GM11168 (cell line): ENCODE measurements around the gene VPS4B.
"Not testable (repeated sequence)": the region's sequence is repeated elsewhere in the genome, so short reads cannot be mapped to it uniquely, and the experiment has no call there.

Experiments
- in situ Hi-C: fragments of 300-500 bp; cut with MboI; formaldehyde crosslinking; loops from one replicate; pipeline ENCODE4 v1.12.0; 2022; ENCODE audit warnings: low sequenced_read_pairs; ENCODE audit not compliant: unreplicated experiment

VPS4B gene

DNA sequence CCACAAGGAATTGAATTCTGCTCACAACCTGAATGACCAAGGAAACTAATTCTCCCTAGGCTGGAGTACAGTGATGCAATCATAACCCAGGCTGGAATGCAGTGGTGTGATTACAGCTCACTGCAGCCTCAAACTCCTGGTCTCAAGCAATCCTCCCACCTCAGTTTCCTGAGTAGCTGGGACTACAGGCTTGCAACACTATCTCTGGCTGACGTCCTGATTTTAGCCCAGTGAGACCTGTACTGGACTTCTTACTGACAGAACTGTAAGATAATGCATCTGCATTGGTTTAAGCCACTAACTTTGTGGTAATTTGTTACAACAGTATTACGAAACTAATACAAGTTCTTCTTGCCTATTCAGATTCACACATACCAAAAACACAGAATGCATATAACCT lies 45.7 kb downstream of the VPS4B start:
- in situ Hi-C loops = no loop called here

DNA sequence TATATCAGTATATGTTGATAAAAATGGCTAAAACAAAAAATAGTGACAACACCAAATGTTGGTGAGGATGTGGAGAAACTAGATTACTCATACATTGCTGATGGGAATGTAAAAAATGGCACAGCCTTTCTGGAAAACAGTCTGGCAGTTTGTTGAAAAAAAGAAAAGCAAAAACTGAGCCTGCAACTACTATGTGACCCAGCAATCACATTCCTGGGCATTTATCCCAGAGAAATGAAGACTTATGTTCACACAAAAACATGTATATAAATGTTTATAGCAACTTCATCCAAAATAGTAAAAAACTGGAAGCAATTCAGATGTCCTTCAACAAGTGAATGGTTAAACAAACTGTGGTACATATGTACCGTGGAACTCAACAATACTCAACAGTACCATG lies 47.7 kb downstream of the VPS4B start:
- in situ Hi-C loops = no loop called here

DNA sequence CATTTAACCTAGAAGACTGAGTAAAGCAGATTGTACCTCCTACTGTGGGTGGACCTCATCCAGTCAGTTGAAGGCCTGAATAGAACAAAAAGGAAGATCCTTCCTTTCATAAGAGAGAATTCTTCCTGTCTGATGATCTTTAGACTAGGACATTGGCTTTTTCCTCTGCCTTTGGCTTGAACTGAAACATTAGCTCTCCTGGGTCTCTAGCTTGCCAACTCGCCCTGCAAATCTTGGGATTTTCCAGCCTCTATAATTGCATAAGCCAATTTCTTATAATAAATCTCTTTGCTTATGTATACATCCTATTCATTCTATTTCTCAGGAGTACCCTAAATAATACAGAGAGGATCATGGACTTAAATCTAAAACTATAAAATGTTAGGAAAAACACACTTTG lies 49.1 kb downstream of the VPS4B start:
- in situ Hi-C loops = no loop called here

DNA sequence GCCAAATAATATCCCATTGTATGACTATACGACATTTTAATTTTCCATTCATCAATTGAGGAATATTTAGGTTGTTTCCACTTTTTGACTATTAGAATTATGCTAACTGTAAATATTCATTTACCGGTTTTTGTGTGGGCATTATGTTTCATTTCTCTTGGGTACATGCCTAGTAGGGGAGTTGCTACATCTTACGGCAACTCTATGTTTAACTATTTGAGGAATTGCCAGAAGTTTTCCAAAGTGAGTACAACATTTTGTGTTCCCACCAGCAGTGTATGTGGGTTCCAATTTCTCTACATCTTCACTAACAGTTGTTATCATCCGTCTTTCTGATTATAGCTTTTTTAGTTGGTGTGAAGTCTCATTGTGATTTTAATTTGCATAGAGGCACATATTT lies 53.7 kb downstream of the VPS4B start:
- in situ Hi-C loops = no loop called here

DNA sequence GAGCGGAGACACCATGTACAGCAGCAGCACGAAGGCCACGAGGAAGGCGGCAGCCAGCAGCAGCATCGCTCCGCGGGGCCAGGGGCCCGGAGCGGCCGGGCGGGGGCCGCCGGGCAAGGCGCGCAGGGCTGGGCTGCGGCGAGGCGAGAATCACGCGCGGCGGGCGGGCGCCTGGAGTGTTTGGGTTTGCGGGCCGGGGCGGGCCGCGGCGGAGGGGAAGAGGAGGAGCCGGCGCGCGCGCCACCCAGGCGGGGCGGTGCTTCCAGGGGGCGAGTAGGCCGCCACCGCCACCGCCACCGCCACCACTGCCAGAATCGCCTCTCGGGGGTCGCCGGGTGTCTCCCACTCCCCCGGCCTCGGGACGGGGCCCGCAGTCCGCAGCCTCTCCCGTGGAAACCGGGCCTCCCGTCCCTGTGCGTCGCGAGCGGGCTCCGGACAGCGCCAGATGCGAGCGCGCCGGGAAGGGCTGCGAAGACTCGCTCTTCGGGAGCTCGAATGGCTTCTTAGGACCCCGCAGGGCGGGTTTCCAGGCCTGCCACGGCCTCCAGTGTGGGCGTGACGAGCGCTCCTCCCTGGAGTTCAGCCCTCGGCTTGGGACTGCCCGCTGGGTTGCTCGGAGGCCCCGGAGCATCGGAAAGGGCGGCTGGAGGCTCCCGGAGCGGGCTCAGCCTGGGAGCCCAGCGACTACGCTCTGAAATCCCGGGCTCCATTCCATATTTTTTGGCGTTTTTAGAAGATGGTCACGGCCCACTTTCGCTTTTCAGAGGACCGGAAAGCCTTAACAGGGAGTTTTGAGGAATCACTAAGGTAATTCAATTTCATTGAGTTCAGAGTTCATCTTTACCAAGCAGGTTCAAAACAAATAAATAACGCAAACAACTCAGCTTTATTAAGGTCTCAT lies 55.0 kb downstream of the VPS4B start, which contains the start of gene KDSR:
Gene KDSR, minus strand, starts transcription at position 154 of the 901 bp plus-strand sequence. Its CDS starts 88 bp downstream, at position 66.
- in situ Hi-C loops = no loop called here

DNA sequence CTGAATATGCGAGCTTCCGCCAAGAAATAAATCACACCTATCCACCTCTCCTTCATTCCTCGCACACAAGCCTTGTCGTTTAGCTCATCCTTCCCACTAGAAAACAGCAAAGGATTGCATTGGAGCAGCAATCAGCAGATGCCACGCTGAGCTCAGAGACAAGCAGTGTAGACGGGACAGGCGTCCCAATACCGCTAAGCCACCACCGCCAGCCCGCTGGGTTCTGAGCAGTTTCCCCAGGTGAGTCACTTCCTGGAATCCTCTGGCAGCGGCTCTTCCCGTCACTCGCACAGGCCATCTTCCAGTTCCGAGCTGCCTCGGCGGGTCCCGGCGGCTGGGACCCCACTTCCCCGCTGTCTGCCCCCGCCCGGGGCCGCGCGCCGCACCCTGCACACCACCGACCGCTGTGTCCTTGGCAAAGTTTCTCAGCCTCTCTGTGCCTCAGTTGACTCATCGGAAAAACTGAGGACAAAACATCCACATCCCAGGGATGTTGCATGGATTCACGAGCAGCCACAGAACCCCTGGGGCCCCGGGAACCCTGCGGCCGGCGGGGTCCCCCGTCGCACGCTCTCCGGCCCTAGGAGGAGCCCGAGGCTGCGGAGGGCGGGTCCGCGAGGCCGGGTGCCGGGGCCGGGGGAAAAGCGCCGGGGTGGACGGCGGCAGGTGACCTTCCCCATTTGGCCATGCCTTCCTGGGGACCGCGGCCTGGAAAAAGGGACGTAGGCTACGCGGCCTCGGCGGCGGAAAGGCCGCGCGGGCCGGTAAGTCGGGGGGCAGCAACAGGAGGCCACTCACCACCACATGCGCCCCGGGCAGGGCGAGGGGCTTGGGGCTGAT lies 55.8 kb downstream of the VPS4B start:
- in situ Hi-C loops = no loop called here

DNA sequence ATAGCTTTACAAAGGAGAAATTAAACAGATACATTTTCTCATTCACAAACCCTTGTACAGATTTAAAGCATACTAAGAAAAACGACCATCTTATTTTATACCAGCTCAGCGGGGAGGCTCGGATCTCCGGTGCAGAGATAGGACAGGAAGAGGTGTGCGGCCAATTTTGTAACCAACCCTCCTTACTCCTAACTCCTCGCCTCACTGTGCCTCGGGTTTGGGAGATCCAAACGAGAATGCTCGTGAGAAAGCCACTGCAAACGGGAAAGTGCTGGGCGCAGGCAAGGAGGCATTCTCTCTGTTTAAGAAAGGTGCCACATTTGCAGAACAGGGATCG lies 56.4 kb downstream of the VPS4B start:
- in situ Hi-C loops = no loop called here

DNA sequence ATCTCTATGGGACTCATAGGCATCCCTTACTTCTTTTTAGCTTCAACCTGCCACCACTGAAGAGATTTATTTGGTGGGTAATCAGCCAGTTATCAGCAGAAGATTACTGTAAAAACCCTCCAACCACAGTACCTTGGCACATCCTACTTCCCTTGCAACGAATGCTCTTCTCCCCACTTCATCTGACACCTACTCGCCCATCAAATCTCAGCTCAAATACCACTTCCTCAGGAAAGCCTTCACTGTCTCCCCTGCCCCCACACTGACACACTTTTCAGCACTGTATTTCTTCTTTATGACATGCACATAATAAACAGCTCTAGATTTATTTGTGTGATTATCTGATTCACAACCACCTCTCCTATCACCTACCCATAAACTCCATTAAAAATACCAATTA lies 58.3 kb downstream of the VPS4B start:
- in situ Hi-C loops = no loop called here

DNA sequence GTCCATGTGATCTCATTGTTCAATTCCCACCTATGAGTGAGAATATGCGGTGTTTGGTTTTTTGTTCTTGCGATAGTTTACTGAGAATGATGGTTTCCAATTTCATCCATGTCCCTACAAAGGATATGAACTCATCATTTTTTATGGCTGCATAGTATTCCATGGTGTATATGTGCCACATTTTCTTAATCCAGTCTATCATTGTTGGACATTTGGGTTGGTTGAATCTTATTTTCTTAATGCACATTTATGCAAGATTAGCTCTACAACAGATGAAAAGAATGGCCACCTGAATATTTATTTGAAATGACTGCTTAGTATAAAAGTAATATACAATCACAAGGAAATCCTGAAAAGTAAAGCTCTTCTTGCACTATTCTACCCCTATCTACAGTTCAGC lies 58.9 kb downstream of the VPS4B start:
- in situ Hi-C loops = not testable (repeated sequence)

DNA sequence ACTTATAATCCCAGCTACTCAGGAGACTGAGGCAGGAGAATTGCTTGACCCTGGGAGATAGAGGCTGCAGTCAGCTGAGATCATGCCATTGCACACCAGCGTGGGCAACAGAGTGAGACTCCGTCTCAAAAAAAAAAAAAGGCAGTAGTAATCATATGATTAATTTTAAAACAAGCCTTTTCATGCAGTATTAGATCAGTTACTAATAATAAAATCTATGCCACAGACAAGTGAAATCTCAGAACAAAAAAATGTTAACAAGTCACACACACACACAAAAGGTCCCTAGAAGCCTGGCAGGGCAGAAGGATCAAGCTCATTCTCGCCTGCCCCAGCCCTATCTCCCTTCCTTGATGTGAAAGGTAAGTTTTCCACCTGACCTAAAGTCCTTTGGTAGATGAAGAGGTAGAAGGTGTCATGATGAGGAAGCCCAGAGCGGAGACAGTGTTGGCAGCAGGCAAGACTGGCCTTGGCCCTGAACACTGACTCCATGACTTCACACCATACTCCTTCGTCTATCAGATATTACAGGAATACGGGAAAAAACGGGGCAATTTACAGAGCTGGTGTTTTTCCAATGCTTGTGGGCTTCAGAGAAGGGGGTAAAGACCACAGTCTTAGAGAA lies 65.9 kb downstream of the VPS4B start:
- in situ Hi-C loops = no loop called here

DNA sequence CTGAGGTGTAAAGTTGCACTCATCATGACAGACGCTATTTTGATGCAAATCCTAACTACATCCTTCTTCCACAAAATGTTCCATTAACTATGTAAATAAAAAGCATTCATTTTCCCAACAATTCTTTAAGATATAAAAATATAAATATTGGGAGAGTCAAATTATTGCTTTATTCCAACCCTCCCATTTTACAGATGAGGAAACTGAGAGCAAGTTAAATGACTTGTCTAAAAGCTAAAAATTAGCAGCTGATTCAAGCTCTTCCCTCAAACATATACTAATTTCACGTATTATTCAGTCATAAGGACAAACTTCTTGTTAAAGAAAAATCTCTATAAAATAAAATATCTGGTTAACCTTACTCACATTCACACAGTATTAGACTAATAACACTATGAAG lies 72.0 kb downstream of the VPS4B start:
- in situ Hi-C loops = no loop called here

DNA sequence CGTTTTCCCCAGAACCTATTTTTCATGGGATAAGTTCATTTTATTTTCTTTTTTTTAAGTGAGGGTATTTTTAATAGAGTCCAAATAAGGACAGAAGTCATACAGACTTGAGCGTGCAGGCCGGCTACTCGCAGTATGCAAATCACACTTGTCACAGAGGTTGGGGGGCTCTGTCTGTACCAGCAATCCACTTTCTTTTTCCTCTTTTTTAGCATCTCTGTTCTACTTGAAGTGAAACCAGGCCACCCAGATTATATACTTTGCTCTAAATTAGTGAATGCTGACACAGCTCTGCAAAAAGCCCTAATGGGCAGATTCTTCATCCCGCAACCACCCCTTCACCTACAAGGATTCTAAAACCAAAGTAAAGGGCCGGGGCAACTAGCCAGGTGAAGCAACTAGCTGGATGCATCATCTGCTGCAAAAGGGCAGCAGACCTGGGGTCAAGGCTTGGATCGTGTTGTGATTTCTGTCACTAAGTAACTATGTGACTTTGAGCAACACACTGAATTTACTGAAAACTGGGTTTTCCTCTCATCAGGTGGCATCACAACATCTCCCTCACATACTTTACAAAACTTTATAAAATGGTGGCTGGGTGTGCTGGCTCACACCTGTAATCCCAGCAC lies 73.7 kb downstream of the VPS4B start:
- in situ Hi-C loops = loop anchor here (5.0 kb wide), 1 partner anchor 84 kb away; no protein-coding TSS in a partner anchor

DNA sequence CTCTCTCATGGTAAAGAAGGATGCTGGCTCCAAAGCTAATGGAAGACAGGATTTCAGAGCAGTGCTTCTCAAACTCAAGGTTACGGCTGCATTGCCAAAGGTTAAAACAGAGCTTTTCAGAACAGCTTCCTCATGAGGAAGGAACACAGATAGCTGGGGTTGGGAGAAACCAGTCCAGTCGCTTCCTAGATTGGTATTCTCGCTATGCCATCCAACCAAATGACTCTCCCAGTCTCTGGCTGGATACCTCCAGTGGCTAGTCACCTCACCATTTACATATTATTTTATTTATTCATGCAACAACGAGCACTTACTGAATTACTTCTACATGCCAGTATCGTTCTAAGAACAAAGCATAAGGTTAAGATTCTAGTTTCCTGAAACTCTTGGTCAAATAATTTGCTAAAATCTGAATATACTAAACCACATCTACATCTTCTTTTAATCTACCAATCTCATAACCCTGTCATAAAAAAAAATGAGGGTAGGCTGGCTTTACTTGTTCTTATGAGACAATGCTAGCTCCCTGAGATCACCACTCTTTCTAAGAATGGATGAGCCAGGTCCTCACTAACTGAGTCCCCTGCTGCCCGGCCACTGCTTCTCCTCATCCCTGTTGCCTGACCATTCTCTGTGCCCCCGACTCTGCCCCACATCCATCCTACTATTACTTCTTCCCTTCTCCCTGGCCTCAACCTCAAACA lies 75.6 kb downstream of the VPS4B start:
- in situ Hi-C loops = loop anchor here (5.0 kb wide), 1 partner anchor 86 kb away; no protein-coding TSS in a partner anchor

DNA sequence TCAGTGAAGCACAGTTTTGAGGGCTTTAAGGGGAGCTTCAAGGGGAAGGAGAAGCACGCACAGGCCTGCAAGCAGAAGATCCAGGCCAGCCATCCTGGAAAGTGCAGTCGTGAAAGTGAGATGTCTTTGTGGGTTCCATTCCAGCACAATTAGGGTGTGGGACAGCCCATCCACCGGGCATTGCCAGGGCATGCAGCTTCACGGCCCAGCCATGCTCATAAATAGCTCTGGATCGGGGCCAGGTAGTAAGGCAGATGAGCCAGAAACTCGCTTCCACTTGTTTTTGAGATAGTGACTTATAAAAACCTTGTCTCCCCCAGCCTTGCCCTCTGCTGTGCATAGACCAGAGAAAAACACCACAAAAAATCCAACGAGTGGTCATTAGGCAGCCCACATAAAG lies 76.2 kb downstream of the VPS4B start:
- in situ Hi-C loops = loop anchor here (5.0 kb wide), 1 partner anchor 86 kb away; no protein-coding TSS in a partner anchor

DNA sequence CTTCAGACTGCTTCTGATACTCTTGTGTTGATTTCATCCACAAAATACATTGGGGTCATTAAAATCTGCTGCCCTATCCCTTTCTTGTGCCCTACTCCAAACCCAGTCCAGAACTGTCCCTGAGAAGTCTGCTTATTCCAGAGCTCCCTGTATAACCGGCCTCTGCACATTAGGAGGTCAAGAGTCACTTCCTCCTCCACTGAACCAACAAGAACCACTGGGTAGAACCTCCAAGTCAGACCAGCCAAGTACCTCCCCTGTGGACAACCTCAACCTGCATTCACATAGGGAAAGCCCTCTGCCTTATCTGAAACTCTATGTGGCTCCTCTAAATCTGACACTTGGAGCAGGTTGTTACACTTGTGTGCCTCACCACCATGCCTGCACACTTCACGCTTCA lies 77.4 kb downstream of the VPS4B start:
- in situ Hi-C loops = loop anchor here (5.0 kb wide), 1 partner anchor 87 kb away; no protein-coding TSS in a partner anchor

DNA sequence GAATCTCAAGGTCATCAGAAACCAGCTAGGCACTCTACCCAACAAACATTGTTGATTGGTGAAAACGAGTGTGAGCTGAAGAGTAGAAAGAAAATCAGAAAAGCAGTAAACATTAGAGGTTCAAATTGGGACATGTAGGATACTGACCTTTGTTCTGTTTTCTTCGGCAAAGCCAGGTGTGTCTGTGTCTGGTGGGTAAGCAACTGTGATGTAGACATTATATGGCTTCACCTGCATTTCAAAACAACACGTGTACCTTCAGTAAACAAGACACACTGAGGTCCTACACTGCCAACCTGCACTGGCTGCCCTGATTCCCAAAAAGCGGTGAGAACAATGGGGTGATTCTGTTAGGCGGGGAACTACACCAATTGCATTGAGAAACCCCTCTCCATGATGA lies 78.0 kb downstream of the VPS4B start:
- in situ Hi-C loops = no loop called here

DNA sequence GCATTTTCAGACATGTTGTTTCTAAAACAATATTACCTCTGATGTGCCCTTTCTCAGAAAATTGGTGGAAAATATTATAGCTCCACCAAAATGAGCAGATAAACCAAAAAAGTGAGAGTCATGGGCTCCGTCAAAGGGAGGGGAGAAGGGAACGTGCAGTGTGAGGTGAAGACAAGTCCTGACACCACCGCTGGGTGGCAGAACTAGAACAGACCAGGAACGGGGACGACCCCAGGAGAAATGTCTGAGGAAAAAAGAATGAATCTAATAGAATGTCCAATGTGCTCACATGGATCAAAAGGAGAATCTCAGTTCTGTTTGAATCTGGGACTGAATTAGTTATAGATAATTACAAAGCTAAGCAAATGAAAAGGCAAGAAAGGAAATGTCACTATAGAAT lies 80.1 kb downstream of the VPS4B start:
- in situ Hi-C loops = no loop called here

DNA sequence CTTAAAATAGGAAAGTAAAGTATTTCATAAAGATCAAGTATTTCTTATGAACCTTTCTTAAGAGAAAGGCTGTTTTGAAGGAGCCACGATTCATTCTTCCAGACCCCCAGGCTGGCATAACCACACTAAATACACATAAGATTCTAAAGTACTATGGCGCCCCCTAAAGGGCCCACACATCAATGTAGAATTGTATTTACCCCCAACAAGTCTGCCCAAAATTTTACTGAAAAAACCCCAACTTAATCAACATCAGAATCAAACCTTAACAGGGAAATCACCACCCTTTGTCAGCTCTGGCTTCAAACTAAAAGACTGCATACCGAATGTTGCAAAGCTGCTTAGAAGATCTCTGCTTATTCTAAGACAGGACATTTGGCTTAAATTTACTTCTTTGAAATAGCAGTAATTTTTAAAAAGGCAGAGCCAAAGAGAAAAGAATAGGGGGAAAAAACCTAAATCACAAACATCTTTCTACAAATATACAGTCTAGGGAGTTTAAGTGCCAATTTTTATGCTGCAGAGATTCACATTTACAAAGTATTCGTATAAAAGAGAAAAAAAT lies 82.3 kb downstream of the VPS4B start:
- in situ Hi-C loops = no loop called here
